Activated CD4-positive, alpha-beta T cell treated with anti-CD3 and anti-CD28 coated beads, Interleukin-2, amount 10 ng/mL, durations not matched to agents 24 days and 14 days (primary cell): Measurements from ENCODE around the gene CHST8. TPM values are rescaled to one million over a fixed set of nuclear protein-coding genes. Genes with fewer than 3 reads are reported as not detected.

Experiments used
- DNase-seq: peaks from one replicate; pipeline ENCODE4 v3.0.0; 2022
- H3K27ac Mint-ChIP-seq: one replicate; pipeline ENCODE4 v1.8.0; 2022; ENCODE audit warnings: mild to moderate bottlenecking, mixed read lengths
- H3K27me3 Mint-ChIP-seq: one replicate; pipeline ENCODE4 v1.8.0; 2022; ENCODE audit warnings: mixed read lengths
- H3K36me3 Mint-ChIP-seq: one replicate; pipeline ENCODE4 v1.8.0; 2022; ENCODE audit warnings: low read depth, mild to moderate bottlenecking, mixed read lengths
- H3K4me1 Mint-ChIP-seq: one replicate; pipeline ENCODE4 v1.8.0; 2021; ENCODE audit warnings: mixed read lengths
- H3K4me3 Mint-ChIP-seq: one replicate; pipeline ENCODE4 v1.8.0; 2022; ENCODE audit warnings: mild to moderate bottlenecking, moderate library complexity, mixed read lengths
- H3K9me3 Mint-ChIP-seq: one replicate; pipeline ENCODE4 v1.8.0; 2021; ENCODE audit warnings: mixed read lengths
- intact Hi-C: fragments of 100-400 bp; cut with micrococcal nuclease; formaldehyde crosslinking; loops from one replicate; pipeline ENCODE4 v1.15.1; 2023
- total RNA-seq: library from RNA; stranded (reverse); gene quantifications from 2 replicates; pipeline ENCODE4 v1.2.3, GENCODE V29; 2022

CHST8 gene
- total RNA-seq, 1 donor from 2014 or later = not detected

GRCh38 chr19:33665776-33666595 lies 44.2 kb downstream of the CHST8 start:
- Mint-ChIP-seq H3K27me3 (no peaks in the 10 kb centered on the region), H3K4me3 (no peak overlapping the region), H3K36me3 (no peaks in the 10 kb centered on the region), H3K4me1 (no peaks in the 10 kb centered on the region), H3K27ac (no peak overlapping the region), H3K9me3 (no peaks in the 10 kb centered on the region)
- DNase-seq = no peak
- intact Hi-C loops = no loop called here

DNA sequence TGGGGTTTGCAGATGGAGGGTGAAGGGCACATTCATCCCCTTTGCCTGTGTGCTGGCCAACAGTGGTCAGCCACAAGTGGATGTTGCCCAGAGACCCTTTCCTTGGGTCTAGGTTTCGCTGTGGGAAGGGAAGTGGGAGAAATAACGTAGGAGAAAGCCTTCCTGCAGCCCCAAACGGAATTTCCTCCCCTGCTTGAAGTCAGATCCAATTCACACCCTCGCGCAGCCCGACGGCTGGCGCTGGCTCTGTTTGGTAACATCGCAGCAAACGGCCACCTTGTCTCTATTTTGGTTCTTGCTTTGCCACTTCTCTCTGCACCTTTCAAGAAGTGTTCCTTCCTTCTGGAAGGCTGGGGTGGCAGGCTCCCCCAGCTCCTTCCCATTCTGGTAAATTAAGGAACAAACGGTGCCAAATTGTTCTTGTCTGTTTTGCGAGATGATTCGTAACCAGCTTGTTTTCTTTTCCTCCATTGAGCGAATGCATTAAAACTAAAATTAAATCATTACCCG lies 45.4 kb downstream of the CHST8 start:
- DNase-seq = no peak
- no peaks in the 10 kb centered on the region for H3K27me3 Mint-ChIP-seq
- H3K4me3 Mint-ChIP-seq = no peak overlapping the region
- no peaks in the 10 kb centered on the region for H3K4me1 Mint-ChIP-seq
- intact Hi-C loops = no loop called here
- H3K36me3 Mint-ChIP-seq = no peaks in the 10 kb centered on the region
- no peak overlapping the region for H3K27ac Mint-ChIP-seq
- no peaks in the 10 kb centered on the region for H3K9me3 Mint-ChIP-seq

- no peak overlapping the region for H3K4me3 Mint-ChIP-seq
- H3K9me3 Mint-ChIP-seq = no peaks in the 10 kb centered on the region
- no peak for DNase-seq
- no peaks in the 10 kb centered on the region for H3K36me3 Mint-ChIP-seq
- H3K27me3 Mint-ChIP-seq = no peaks in the 10 kb centered on the region
- no peaks in the 10 kb centered on the region for H3K4me1 Mint-ChIP-seq
- intact Hi-C loops = no loop called here
- H3K27ac Mint-ChIP-seq = no peak overlapping the region
These were observed 46.1 kb downstream of the CHST8 start for GRCh38 chr19:33667881-33668280.

GRCh38 chr19:33668968-33669367 lies 47.2 kb downstream of the CHST8 start:
- H3K4me1 Mint-ChIP-seq = no peaks in the 10 kb centered on the region
- H3K27me3 Mint-ChIP-seq = no peaks in the 10 kb centered on the region
- no peak for DNase-seq
- H3K9me3 Mint-ChIP-seq = no peaks in the 10 kb centered on the region
- no peaks in the 10 kb centered on the region for H3K36me3 Mint-ChIP-seq
- H3K4me3 Mint-ChIP-seq = no peak overlapping the region
- intact Hi-C loops = no loop called here
- no peak overlapping the region for H3K27ac Mint-ChIP-seq

- no peak for DNase-seq
- intact Hi-C loops = no loop called here
- Mint-ChIP-seq H3K36me3 (no peaks in the 10 kb centered on the region), H3K9me3 (no peaks in the 10 kb centered on the region), H3K4me3 (no peak overlapping the region), H3K4me1 (no peaks in the 10 kb centered on the region), H3K27ac (no peak overlapping the region), H3K27me3 (no peaks in the 10 kb centered on the region)
These were observed 47.6 kb downstream of the CHST8 start for GRCh38 chr19:33669376-33669775.

DNA sequence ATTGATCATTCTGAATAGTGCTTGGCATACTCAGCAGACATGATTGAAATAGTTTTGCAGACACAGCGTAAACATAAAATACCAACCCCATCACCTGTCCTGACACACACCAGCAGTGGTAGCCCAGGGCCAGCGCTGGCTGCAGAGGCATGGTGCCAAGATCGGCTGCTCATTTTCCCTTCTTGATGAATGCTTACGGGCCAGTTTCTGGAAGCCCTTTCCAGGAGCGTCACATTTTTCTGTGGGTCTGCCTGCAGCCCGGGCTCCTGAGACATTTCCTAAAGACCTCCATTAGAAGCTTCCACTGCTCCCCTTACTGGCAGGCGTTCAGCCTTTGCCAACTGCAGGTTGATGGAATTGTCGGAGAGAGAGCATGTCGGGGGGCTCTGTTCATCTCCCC lies 48.6 kb downstream of the CHST8 start:
- no peak overlapping the region for H3K27ac Mint-ChIP-seq

GRCh38 chr19:33671211-33671610 lies 49.5 kb downstream of the CHST8 start:
- intact Hi-C loops = no loop called here
- Mint-ChIP-seq H3K27me3 (no peaks in the 10 kb centered on the region), H3K4me1 (no peaks in the 10 kb centered on the region), H3K36me3 (no peaks in the 10 kb centered on the region), H3K27ac (no peak overlapping the region), H3K4me3 (no peak overlapping the region), H3K9me3 (no peaks in the 10 kb centered on the region)
- no peak for DNase-seq

More for the DNA sequence above, 48.6 kb downstream of the CHST8 start:
- H3K27me3 Mint-ChIP-seq = no peaks in the 10 kb centered on the region
- no peaks in the 10 kb centered on the region for H3K36me3 Mint-ChIP-seq
- H3K4me1 Mint-ChIP-seq = no peaks in the 10 kb centered on the region
- no peaks in the 10 kb centered on the region for H3K9me3 Mint-ChIP-seq
- H3K4me3 Mint-ChIP-seq = no peak overlapping the region
- intact Hi-C loops = no loop called here
- no peak for DNase-seq

- intact Hi-C loops = no loop called here
- Mint-ChIP-seq H3K27ac (no peak overlapping the region), H3K4me1 (no peaks in the 10 kb centered on the region), H3K9me3 (no peaks in the 10 kb centered on the region), H3K36me3 (no peaks in the 10 kb centered on the region), H3K27me3 (no peaks in the 10 kb centered on the region), H3K4me3 (no peak overlapping the region)
- DNase-seq = no peak
These were observed 51.6 kb downstream of the CHST8 start for GRCh38 chr19:33673258-33673875.

- intact Hi-C loops = no loop called here
- no peak for DNase-seq
- H3K4me3 Mint-ChIP-seq = no peak overlapping the region
- no peaks in the 10 kb centered on the region for H3K27me3 Mint-ChIP-seq
- no peak overlapping the region for H3K27ac Mint-ChIP-seq
- no peaks in the 10 kb centered on the region for H3K9me3 Mint-ChIP-seq
- H3K4me1 Mint-ChIP-seq = no peaks in the 10 kb centered on the region
- no peaks in the 10 kb centered on the region for H3K36me3 Mint-ChIP-seq
These were observed 52.4 kb downstream of the CHST8 start for GRCh38 chr19:33673996-33674625.

GRCh38 chr19:33674626-33675367 lies 53.0 kb downstream of the CHST8 start:
- intact Hi-C loops = no loop called here
- no peaks in the 10 kb centered on the region for H3K9me3 Mint-ChIP-seq
- H3K4me3 Mint-ChIP-seq = no peak overlapping the region
- no peak for DNase-seq
- no peaks in the 10 kb centered on the region for H3K36me3 Mint-ChIP-seq
- no peaks in the 10 kb centered on the region for H3K4me1 Mint-ChIP-seq
- H3K27me3 Mint-ChIP-seq = no peaks in the 10 kb centered on the region
- no peak overlapping the region for H3K27ac Mint-ChIP-seq

DNA sequence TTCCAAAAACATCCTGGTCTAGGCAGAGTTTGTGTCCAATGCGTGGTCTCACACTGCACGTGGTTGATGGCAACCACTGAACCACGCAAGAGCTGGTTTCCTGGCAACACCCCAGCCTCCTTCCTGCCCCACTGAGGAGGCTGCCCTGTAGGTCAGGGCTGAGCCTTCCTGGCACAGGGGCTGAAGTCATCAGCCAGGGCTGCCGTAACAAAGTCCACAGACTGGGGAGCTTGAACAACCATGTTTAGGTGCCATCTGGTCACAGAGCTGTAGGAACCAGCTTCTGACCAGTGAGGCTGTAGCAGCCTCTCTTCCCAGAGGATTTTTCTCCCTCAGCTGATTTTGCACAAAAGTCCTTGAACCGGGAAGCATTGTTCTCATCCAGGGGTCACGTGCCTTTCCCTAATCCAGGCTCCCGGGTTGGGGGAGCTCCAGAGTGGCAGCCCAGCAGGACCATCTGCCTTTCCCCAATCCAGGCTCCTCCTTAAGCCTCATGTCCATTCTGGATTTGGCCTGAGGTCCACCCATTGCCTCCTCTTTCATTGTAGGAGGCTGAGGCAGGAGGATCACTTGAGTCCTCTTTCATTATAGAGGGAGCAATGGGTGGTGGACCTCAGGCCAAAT lies 53.9 kb downstream of the CHST8 start:
- H3K36me3 Mint-ChIP-seq = no peaks in the 10 kb centered on the region
- no peak for DNase-seq
- no peaks in the 10 kb centered on the region for H3K4me1 Mint-ChIP-seq
- H3K9me3 Mint-ChIP-seq = no peaks in the 10 kb centered on the region
- H3K4me3 Mint-ChIP-seq = no peak overlapping the region
- intact Hi-C loops = no loop called here
- H3K27ac Mint-ChIP-seq = no peak overlapping the region
- no peaks in the 10 kb centered on the region for H3K27me3 Mint-ChIP-seq

GRCh38 chr19:33676999-33677665 lies 55.4 kb downstream of the CHST8 start:
- intact Hi-C loops = no loop called here
- Mint-ChIP-seq H3K36me3 (no peaks in the 10 kb centered on the region), H3K4me1 (no peaks in the 10 kb centered on the region), H3K27me3 (no peaks in the 10 kb centered on the region), H3K9me3 (no peaks in the 10 kb centered on the region), H3K4me3 (no peak overlapping the region), H3K27ac (no peak overlapping the region)
- DNase-seq = no peak
